Glutamatergic neuron (in vitro differentiated cells): Measurements from ENCODE around the gene CAPS2. TPM values are rescaled to one million over a fixed set of nuclear protein-coding genes. Genes with fewer than 3 reads are reported as not detected.

ENCODE experiments used
- DNase-seq: peaks from one replicate; pipeline ENCODE4 v3.0.0; 2022
- H3K27ac Mint-ChIP-seq: one replicate; pipeline ENCODE4 v1.8.0; 2020; ENCODE audit warnings: mild to moderate bottlenecking, mixed read lengths, inconsistent platforms; ENCODE audit not compliant: unreplicated experiment
- H3K27me3 Mint-ChIP-seq: one replicate; pipeline ENCODE4 v1.8.0; 2020; ENCODE audit warnings: mild to moderate bottlenecking, moderate library complexity, mixed read lengths, inconsistent platforms; ENCODE audit not compliant: unreplicated experiment
- H3K36me3 Mint-ChIP-seq: one replicate; pipeline ENCODE4 v1.8.0; 2020; ENCODE audit warnings: mild to moderate bottlenecking, mixed read lengths, inconsistent platforms; ENCODE audit not compliant: unreplicated experiment
- H3K4me1 Mint-ChIP-seq: one replicate; pipeline ENCODE4 v1.8.0; 2020; ENCODE audit warnings: mild to moderate bottlenecking, low read depth, mixed read lengths, inconsistent platforms; ENCODE audit not compliant: unreplicated experiment
- H3K4me3 Mint-ChIP-seq: one replicate; pipeline ENCODE4 v1.8.0; 2020; ENCODE audit warnings: mild to moderate bottlenecking, mixed read lengths, inconsistent platforms; ENCODE audit not compliant: unreplicated experiment
- H3K9me3 Mint-ChIP-seq: one replicate; pipeline ENCODE4 v1.8.0; 2020; ENCODE audit warnings: mild to moderate bottlenecking, moderate library complexity, mixed read lengths, inconsistent platforms; ENCODE audit not compliant: unreplicated experiment
- CTCF ChIP-seq: fragments of 200-600 bp; sonication (generic); IDR thresholded peaks from one replicate; pipeline ENCODE4 v1.5.0; 2021; ENCODE audit not compliant: partially characterized antibody, unreplicated experiment
- total RNA-seq: library from RNA; stranded (reverse); fragmentation: NEBNext Ultra II Directional; extraction: Animal tissue kit (Norgen Biotek cat#: 25700); gene quantifications from one replicate; pipeline ENCODE4 v1.2.1, GENCODE V29; 2021; ENCODE audit not compliant: unreplicated experiment

Gene CAPS2
- total RNA-seq, 1 donor from 2014 or later = 6.8 TPM

- Mint-ChIP-seq H3K27ac (no peak overlapping the region), H3K27me3 (peaks cover 2% of the 10 kb centered on the region), H3K36me3 (no peaks in the 10 kb centered on the region), H3K9me3 (no peaks in the 10 kb centered on the region), H3K4me1 (peaks cover 6% of the 10 kb centered on the region), H3K4me3 (no peak overlapping the region)
- no peak for DNase-seq
- TF ChIP-seq CTCF = no peak
Measured at GRCh38 chr12:75271576-75271975, 58.5 kb downstream of the CAPS2 start.

- TF ChIP-seq CTCF = no peak
- Mint-ChIP-seq H3K4me1 (peaks cover 6% of the 10 kb centered on the region), H3K4me3 (no peak overlapping the region), H3K27ac (peak overlapping the region; percentile 30), H3K9me3 (no peaks in the 10 kb centered on the region), H3K36me3 (peaks cover 5% of the 10 kb centered on the region), H3K27me3 (peaks cover 2% of the 10 kb centered on the region)
- DNase-seq = no peak
Measured at GRCh38 chr12:75270157-75270556, 60.0 kb downstream of the CAPS2 start.

- Mint-ChIP-seq H3K4me1 (peaks cover 6% of the 10 kb centered on the region), H3K27ac (no peak overlapping the region), H3K4me3 (no peak overlapping the region), H3K36me3 (peaks cover 5% of the 10 kb centered on the region), H3K9me3 (no peaks in the 10 kb centered on the region), H3K27me3 (peaks cover 3% of the 10 kb centered on the region)
- no peak for TF ChIP-seq CTCF
- DNase-seq = no peak
Measured at GRCh38 chr12:75269209-75269608, 60.9 kb downstream of the CAPS2 start.

GRCh38 chr12:75260316-75260715 is 69.8 kb downstream of the CAPS2 start:
- Mint-ChIP-seq H3K4me3 (no peak overlapping the region), H3K27ac (no peak overlapping the region), H3K9me3 (no peaks in the 10 kb centered on the region), H3K27me3 (peaks cover 2% of the 10 kb centered on the region), H3K36me3 (peaks cover under 1% of the 10 kb centered on the region), H3K4me1 (no peaks in the 10 kb centered on the region)
- no peak for TF ChIP-seq CTCF
- no peak for DNase-seq

- Mint-ChIP-seq H3K9me3 (no peaks in the 10 kb centered on the region), H3K36me3 (no peaks in the 10 kb centered on the region), H3K4me1 (no peaks in the 10 kb centered on the region), H3K27ac (no peak overlapping the region), H3K4me3 (no peak overlapping the region), H3K27me3 (no peaks in the 10 kb centered on the region)
- no peak for DNase-seq
- no peak for TF ChIP-seq CTCF
Measured at GRCh38 chr12:75259143-75259542, 71.0 kb downstream of the CAPS2 start.
